Vagina (tissue), 2 donors: ENCODE data around the gene IL24.
"Not testable (repeated sequence)": the region's sequence is repeated elsewhere in the genome, so short reads cannot be mapped to it uniquely, and the experiment has no call there.

Experiments used
- CTCF ChIP-seq, 3 experiments: fragments of 450-650 bp in 2 of 3; fragments of 200-600 bp in 1 of 3; sonication (generic) in 1 of 3; IDR thresholded peaks; one replicate each; pipeline ENCODE4 v1.5.1; 2017 to 2019; ENCODE audit warnings: antibody characterized with exemption in 3 of 3, mild to moderate bottlenecking in 2 of 3, moderate library complexity in 2 of 3
- POLR2A ChIP-seq, 2 donors: fragments of 450-650 bp; IDR thresholded peaks; one replicate each; pipeline ENCODE4 v1.6.1; 2017; ENCODE audit warnings: antibody characterized with exemption in 2 of 2, mild to moderate bottlenecking in 2 of 2, moderate library complexity in 2 of 2

GRCh38 chr1:206852662-206853061, 44.6 kb upstream of the IL24 start:
- TF ChIP-seq CTCF, POLR2A (IDR thresholded peaks at IDR 0.05): not testable (repeated sequence)
